Activated CD4-positive, alpha-beta T cell treated with anti-CD3 and anti-CD28 coated beads for 36 hours (primary cell): ENCODE measurements around the gene SCGB1D1. TPM values are rescaled to one million over a fixed set of nuclear protein-coding genes. Genes with fewer than 3 reads are reported as not detected.
A peak's percentile ranks its signal among the peaks of the same experiment; 100 is the strongest.
"Not testable (repeated sequence)": the region's sequence is repeated elsewhere in the genome, so short reads cannot be mapped to it uniquely, and the experiment has no call there.

Source experiments
- ATAC-seq: fragments of 200-7000 bp; cut with Tn5 transposase; one replicate; pipeline ENCODE4 v1.10.0; 2021; ENCODE audit warnings: mild to moderate bottlenecking, moderate library complexity
- CTCF ChIA-PET: fragments of 350-600 bp; sonication (Branson Sonifier 250); formaldehyde crosslinking; loops from one replicate; lab custom pipeline; 2021; ENCODE audit warnings: antibody characterized with exemption; lab: Charles Lee
- POLR2A ChIA-PET: fragments of 350-600 bp; sonication (Branson Sonifier 250); formaldehyde crosslinking; loops from one replicate; lab custom pipeline; 2021; ENCODE audit warnings: antibody characterized with exemption, inconsistent platforms; lab: Charles Lee
- DNase-seq: peaks from one replicate; pipeline ENCODE4 v3.0.0-alpha.2; 2020
- H3K27ac Mint-ChIP-seq: one replicate; pipeline ENCODE4 v1.8.0; 2021; ENCODE audit warnings: mixed read lengths
- H3K27me3 Mint-ChIP-seq: one replicate; pipeline ENCODE4 v1.8.0; 2021; ENCODE audit warnings: mixed read lengths
- H3K36me3 Mint-ChIP-seq: one replicate; pipeline ENCODE4 v1.8.0; 2021; ENCODE audit warnings: low read depth, mixed read lengths
- H3K4me1 Mint-ChIP-seq: one replicate; pipeline ENCODE4 v1.8.0; 2021; ENCODE audit warnings: mixed read lengths
- H3K4me3 Mint-ChIP-seq: one replicate; pipeline ENCODE4 v1.8.0; 2021; ENCODE audit warnings: mild to moderate bottlenecking, moderate library complexity, mixed read lengths
- H3K9me3 Mint-ChIP-seq: one replicate; pipeline ENCODE4 v1.8.0; 2021; ENCODE audit warnings: low read depth, mixed read lengths
- intact Hi-C, 2 experiments: fragments of 100-400 bp; cut with DNase I in 1 of 2; cut with micrococcal nuclease in 1 of 2; formaldehyde crosslinking; loops; one replicate each; pipeline versions ENCODE4 v1.14.2 to v1.15.1; 2022 to 2024; cut with DNase I, micrococcal nuclease
- total RNA-seq, 2 experiments: library from RNA; stranded (reverse); gene quantifications; one replicate each; pipeline ENCODE4 v1.2.3, GENCODE V29; 2021

Gene SCGB1D1
- total RNA-seq, 2 experiments from 2014 or later: not detected

GRCh38 chr11:62169935-62170334 is 20.1 kb upstream of the SCGB1D1 start:
- peaks cover 4% of the 10 kb centered on the region for H3K4me1 Mint-ChIP-seq
- H3K4me3 Mint-ChIP-seq: no peak overlapping the region
- CTCF ChIA-PET: interaction anchor here (0.8 to 3.5 kb wide), 4 partner anchors 51 to 225 kb away, joined by 3 to 20 read pairs (median 4); no protein-coding TSS in a partner anchor

GRCh38 chr11:62171261-62171723 is 18.7 kb upstream of the SCGB1D1 start:
- Mint-ChIP-seq H3K27ac (no peak overlapping the region), H3K4me1 (peaks cover 4% of the 10 kb centered on the region), H3K9me3 (no peaks in the 10 kb centered on the region), H3K27me3 (peaks cover 30% of the 10 kb centered on the region), H3K4me3 (no peak overlapping the region), H3K36me3 (no peaks in the 10 kb centered on the region)
- ATAC-seq: peak; percentile 87
- DNase-seq: peak; percentile 89
- ChIA-PET POLR2A (no interaction called here), CTCF (interaction anchor here (0.6 to 3.5 kb wide), 17 partner anchors 17 to 523 kb away, joined by 3 to 20 read pairs (median 3); partner anchors contain the start of gene ASRGL1)
- intact Hi-C loops: loop anchor here (1.0 to 2.0 kb wide), 5 partner anchors 36 to 207 kb away; partner anchors contain the start of gene SCGB2A1 (in 1 of the 2)

More at GRCh38 chr11:62169935-62170334, 20.1 kb upstream of the SCGB1D1 start:
- intact Hi-C loops: loop anchor here in 1 of 2 experiments (2.0 kb wide), 1 partner anchor 37 kb away; no protein-coding TSS in a partner anchor
- Mint-ChIP-seq H3K27ac (no peak overlapping the region), H3K36me3 (no peaks in the 10 kb centered on the region), H3K9me3 (no peaks in the 10 kb centered on the region), H3K27me3 (peaks cover 29% of the 10 kb centered on the region)
- POLR2A ChIA-PET: no interaction called here
- no peak for ATAC-seq
- DNase-seq: no peak

GRCh38 chr11:62172294-62172693 is 17.7 kb upstream of the SCGB1D1 start:
- POLR2A ChIA-PET: no interaction called here
- DNase-seq: no peak

GRCh38 chr11:62176766-62177165 is 13.2 kb upstream of the SCGB1D1 start:
- CTCF ChIA-PET: interaction anchor here (0.7 to 2.6 kb wide), 2 partner anchors 134 to 140 kb away, joined by 3 to 11 read pairs; no protein-coding TSS in a partner anchor
- POLR2A ChIA-PET: no interaction called here
- intact Hi-C loops: no loop called here
- Mint-ChIP-seq H3K4me1 (no peaks in the 10 kb centered on the region), H3K9me3 (no peaks in the 10 kb centered on the region), H3K27me3 (peaks cover 20% of the 10 kb centered on the region), H3K36me3 (no peaks in the 10 kb centered on the region), H3K27ac (no peak overlapping the region), H3K4me3 (no peak overlapping the region)
- ATAC-seq: no peak
- DNase-seq: no peak

More at GRCh38 chr11:62172294-62172693, 17.7 kb upstream of the SCGB1D1 start:
- H3K4me3 Mint-ChIP-seq: no peak overlapping the region
- no peaks in the 10 kb centered on the region for H3K9me3 Mint-ChIP-seq
- H3K27me3 Mint-ChIP-seq: peaks cover 33% of the 10 kb centered on the region
- intact Hi-C loops: no loop called here
- H3K4me1 Mint-ChIP-seq: peaks cover 4% of the 10 kb centered on the region
- no peaks in the 10 kb centered on the region for H3K36me3 Mint-ChIP-seq
- no peak for ATAC-seq
- CTCF ChIA-PET: interaction anchor here (0.7 to 3.5 kb wide), 11 partner anchors 13 to 756 kb away, joined by 3 to 20 read pairs (median 4); partner anchors contain the start of gene ASRGL1
- H3K27ac Mint-ChIP-seq: no peak overlapping the region

- Mint-ChIP-seq H3K9me3 (no peaks in the 10 kb centered on the region), H3K27me3 (peaks cover 18% of the 10 kb centered on the region), H3K27ac (no peak overlapping the region), H3K4me1 (no peaks in the 10 kb centered on the region), H3K36me3 (no peaks in the 10 kb centered on the region), H3K4me3 (no peak overlapping the region)
- ChIA-PET POLR2A (no interaction called here), CTCF (interaction anchor here (0.6 kb wide), 1 partner anchor 47 kb away, joined by 3 read pairs; no protein-coding TSS in a partner anchor)
- intact Hi-C loops: no loop called here
- no peak for ATAC-seq
- no peak for DNase-seq
These were observed 10.0 kb upstream of the SCGB1D1 start for GRCh38 chr11:62179995-62180394.

- H3K27ac Mint-ChIP-seq: no peak overlapping the region
These were observed 8.9 kb upstream of the SCGB1D1 start for GRCh38 chr11:62181097-62181496.

GRCh38 chr11:62182147-62182891 is 7.7 kb upstream of the SCGB1D1 start:
- Mint-ChIP-seq H3K9me3 (no peaks in the 10 kb centered on the region), H3K4me3 (no peak overlapping the region), H3K27me3 (peaks cover 20% of the 10 kb centered on the region), H3K4me1 (no peaks in the 10 kb centered on the region), H3K27ac (no peak overlapping the region), H3K36me3 (no peaks in the 10 kb centered on the region)
- POLR2A ChIA-PET: no interaction called here
- CTCF ChIA-PET: interaction anchor here (0.6 kb wide), 1 partner anchor 233 kb away, joined by 3 read pairs; no protein-coding TSS in a partner anchor
- intact Hi-C loops: no loop called here
- no peak for DNase-seq
- ATAC-seq: no peak

More at GRCh38 chr11:62181097-62181496, 8.9 kb upstream of the SCGB1D1 start:
- H3K9me3 Mint-ChIP-seq: no peaks in the 10 kb centered on the region
- H3K4me3 Mint-ChIP-seq: no peak overlapping the region
- H3K4me1 Mint-ChIP-seq: no peaks in the 10 kb centered on the region
- ATAC-seq: no peak
- peaks cover 20% of the 10 kb centered on the region for H3K27me3 Mint-ChIP-seq
- intact Hi-C loops: no loop called here
- ChIA-PET CTCF (interaction anchor here (0.6 to 1.1 kb wide), 3 partner anchors 25 to 61 kb away, joined by 3 to 4 read pairs (median 3); no protein-coding TSS in a partner anchor), POLR2A (no interaction called here)
- no peak for DNase-seq
- no peaks in the 10 kb centered on the region for H3K36me3 Mint-ChIP-seq

- no peak for ATAC-seq
- Mint-ChIP-seq H3K27ac (no peak overlapping the region), H3K4me1 (no peaks in the 10 kb centered on the region), H3K36me3 (no peaks in the 10 kb centered on the region), H3K27me3 (peaks cover 32% of the 10 kb centered on the region), H3K9me3 (no peaks in the 10 kb centered on the region), H3K4me3 (no peak overlapping the region)
- intact Hi-C loops: no loop called here
- CTCF ChIA-PET: interaction anchor here (0.7 kb wide), 1 partner anchor 303 kb away, joined by 3 read pairs; no protein-coding TSS in a partner anchor
- POLR2A ChIA-PET: no interaction called here
- DNase-seq: no peak
These were observed 3.8 kb upstream of the SCGB1D1 start for GRCh38 chr11:62186195-62186594.

- CTCF ChIA-PET: interaction anchor here (1.2 kb wide), 1 partner anchor 20 kb away, joined by 3 read pairs; no protein-coding TSS in a partner anchor
- no peaks in the 10 kb centered on the region for H3K9me3 Mint-ChIP-seq
- DNase-seq (no peak), ATAC-seq (no peak)
- H3K4me3 Mint-ChIP-seq: no peak overlapping the region
- POLR2A ChIA-PET: no interaction called here
- peaks cover 47% of the 10 kb centered on the region for H3K27me3 Mint-ChIP-seq
- intact Hi-C loops: no loop called here
- H3K36me3 Mint-ChIP-seq: no peaks in the 10 kb centered on the region
- H3K27ac Mint-ChIP-seq: no peak overlapping the region
- no peaks in the 10 kb centered on the region for H3K4me1 Mint-ChIP-seq
These were observed 3.9 kb downstream of the SCGB1D1 start for GRCh38 chr11:62193952-62194351.

GRCh38 chr11:62195010-62195409 is 5.0 kb downstream of the SCGB1D1 start:
- intact Hi-C loops, DNase-seq, CTCF ChIA-PET, H3K4me1 Mint-ChIP-seq, H3K9me3 Mint-ChIP-seq, H3K27ac Mint-ChIP-seq, POLR2A ChIA-PET, ATAC-seq, H3K4me3 Mint-ChIP-seq, H3K36me3 Mint-ChIP-seq: not testable (repeated sequence)
- H3K27me3 Mint-ChIP-seq: peaks cover 42% of the 10 kb centered on the region

GRCh38 chr11:62195945-62196344 is 5.9 kb downstream of the SCGB1D1 start:
- no peaks in the 10 kb centered on the region for H3K36me3 Mint-ChIP-seq
- ChIA-PET POLR2A (no interaction called here), CTCF (interaction anchor here (0.7 kb wide), 1 partner anchor 607 kb away, joined by 3 read pairs; no protein-coding TSS in a partner anchor)

More at GRCh38 chr11:62195945-62196344, 5.9 kb downstream of the SCGB1D1 start:
- Mint-ChIP-seq H3K9me3 (no peaks in the 10 kb centered on the region), H3K27ac (no peak overlapping the region), H3K27me3 (peaks cover 44% of the 10 kb centered on the region), H3K4me3 (no peak overlapping the region), H3K4me1 (no peaks in the 10 kb centered on the region)
- DNase-seq (no peak), ATAC-seq (no peak)
- intact Hi-C loops: no loop called here
